GM23338 (cell line): Measurements from ENCODE around the gene IRF2. TPM values are rescaled to one million over a fixed set of nuclear protein-coding genes. Genes with fewer than 3 reads are reported as not detected.

Experiments used
- ATAC-seq: fragments of 200-7000 bp; cut with Tn5 transposase; 3 replicates; pipeline ENCODE4 v1.9.1; 2020
- DNase-seq: peaks from one replicate; pipeline ENCODE4 v3.0.0-alpha.2; 2015; ENCODE audit warnings: low spot score
- H2AFZ ChIP-seq: fragments of 200-600 bp; sonication (generic); 2 replicates; pipeline ENCODE4 v1.8.0; 2016; ENCODE audit warnings: antibody characterized with exemption, mild to moderate bottlenecking, moderate library complexity
- H3F3A ChIP-seq: fragments of 200-600 bp; sonication (generic); replicated peaks from 2 replicates; pipeline ENCODE4 v1.8.0; 2017; ENCODE audit warnings: antibody characterized with exemption, mixed run types, low read depth
- H3K27ac ChIP-seq: fragments of 200-600 bp; sonication (generic); 2 replicates; pipeline ENCODE4 v1.6.1; 2016; ENCODE audit warnings: low read depth
- H3K27me3 ChIP-seq: fragments of 200-600 bp; sonication (generic); 2 replicates; pipeline ENCODE4 v1.8.0; 2016; ENCODE audit warnings: mild to moderate bottlenecking, mixed run types, moderate library complexity; ENCODE audit not compliant: insufficient read depth
- H3K36me3 ChIP-seq: fragments of 200-600 bp; sonication (generic); 2 replicates; pipeline ENCODE4 v1.8.0; 2016; ENCODE audit warnings: mild to moderate bottlenecking; ENCODE audit not compliant: insufficient read depth
- H3K4me1 ChIP-seq: fragments of 200-600 bp; sonication (generic); 2 replicates; pipeline ENCODE4 v1.8.0; 2016; ENCODE audit warnings: mild to moderate bottlenecking, moderate library complexity; ENCODE audit not compliant: insufficient read depth
- H3K4me2 ChIP-seq: fragments of 200-600 bp; sonication (generic); 2 replicates; pipeline ENCODE4 v1.7.1; 2017; ENCODE audit warnings: mixed run types
- H3K4me3 ChIP-seq: fragments of 200-600 bp; sonication (generic); 2 replicates; pipeline ENCODE4 v1.6.1; 2016; ENCODE audit warnings: mixed run types
- H3K79me2 ChIP-seq: fragments of 200-600 bp; sonication (generic); replicated peaks from 2 replicates; pipeline ENCODE4 v1.8.0; 2017; ENCODE audit warnings: mild to moderate bottlenecking; ENCODE audit not compliant: insufficient read depth
- H3K9me2 ChIP-seq: fragments of 200-600 bp; sonication (generic); 2 replicates; pipeline ENCODE4 v1.8.0; 2017; ENCODE audit not compliant: insufficient read depth
- H4K20me1 ChIP-seq: fragments of 200-600 bp; sonication (generic); replicated peaks from 2 replicates; pipeline ENCODE4 v1.8.0; 2017; ENCODE audit warnings: mild to moderate bottlenecking; ENCODE audit not compliant: insufficient read depth
- H3K27ac Mint-ChIP-seq: 2 replicates; pipeline ENCODE4 v1.8.0; 2020; ENCODE audit warnings: inconsistent platforms, mild to moderate bottlenecking, moderate library complexity, mixed read lengths
- H3K27me3 Mint-ChIP-seq: 3 replicates; pipeline ENCODE4 v1.8.0; 2022; ENCODE audit warnings: low read depth, mild to moderate bottlenecking, moderate library complexity, mixed read lengths, inconsistent platforms; ENCODE audit not compliant: insufficient read depth, poor library complexity
- H3K36me3 Mint-ChIP-seq: 3 replicates; pipeline ENCODE4 v1.8.0; 2021; ENCODE audit warnings: low read depth, mild to moderate bottlenecking, inconsistent platforms, moderate library complexity, mixed read lengths
- H3K4me1 Mint-ChIP-seq: 3 replicates; pipeline ENCODE4 v1.8.0; 2020; ENCODE audit warnings: mild to moderate bottlenecking, inconsistent platforms, mixed read lengths
- H3K4me3 Mint-ChIP-seq: 3 replicates; pipeline ENCODE4 v1.8.0; 2021; ENCODE audit warnings: moderate library complexity, mild to moderate bottlenecking, inconsistent platforms, mixed read lengths
- H3K9me3 Mint-ChIP-seq: 3 replicates; pipeline ENCODE4 v1.8.0; 2020; ENCODE audit warnings: moderate library complexity, mild to moderate bottlenecking, inconsistent platforms, mixed read lengths
- CREB1 ChIP-seq: fragments of 250-450 bp; sonication (Bioruptor Pico); IDR thresholded peaks from 2 replicates; pipeline ENCODE4 v1.5.0; 2020; ENCODE audit warnings: low read depth, mild to moderate bottlenecking, moderate library complexity
- ETS1 ChIP-seq: IDR thresholded peaks from 2 replicates; pipeline ENCODE4 v1.6.1; 2016; ENCODE audit warnings: antibody characterized with exemption
- EZH2phosphoT487 ChIP-seq: fragments of 200-600 bp; sonication (generic); IDR thresholded peaks from one replicate; pipeline ENCODE4 v1.8.1; 2018; ENCODE audit warnings: antibody characterized with exemption; ENCODE audit not compliant: unreplicated experiment
- NANOG ChIP-seq: IDR thresholded peaks from 2 replicates; pipeline ENCODE4 v1.6.1; 2016; ENCODE audit warnings: antibody characterized with exemption, borderline replicate concordance
- POLR2AphosphoS5 ChIP-seq: IDR thresholded peaks from 2 replicates; pipeline ENCODE4 v1.6.1; 2016; ENCODE audit warnings: antibody characterized with exemption, low read depth
- REST ChIP-seq: IDR thresholded peaks from one replicate; pipeline ENCODE4 v1.6.1; 2018; ENCODE audit warnings: antibody characterized with exemption; ENCODE audit not compliant: unreplicated experiment
- STAT1 ChIP-seq: IDR thresholded peaks from one replicate; pipeline ENCODE4 v1.6.1; 2016; ENCODE audit warnings: antibody characterized with exemption; ENCODE audit not compliant: unreplicated experiment
- ZNF462 ChIP-seq: fragments of 250-450 bp; sonication (Bioruptor Pico); IDR thresholded peaks from 2 replicates; pipeline ENCODE4 v1.5.0; 2020; ENCODE audit warnings: mild to moderate bottlenecking, moderate library complexity
- polyA plus RNA-seq: library from polyadenylated mRNA; unstranded; fragments of >200 nt; fragmentation: Nextera tagmentation; extraction: Ambion mirVana; gene quantifications from 2 replicates; pipeline ENCODE4 v1.2.1, GENCODE V29; 2016
- total RNA-seq: library from RNA; depleted of rRNA; stranded (reverse); fragments of >200 nt; shearing (Covaris generic); gene quantifications from 2 replicates; pipeline ENCODE4 v1.2.3, GENCODE V29; 2014

Gene IRF2
- total and polyA plus RNA-seq, 2 experiments from 2014 or later: 14.7 to 15.0 TPM

GRCh38 chr4:184450743-184451535, 23.4 kb downstream of the IRF2 start (continued):
- no peak for TF ChIP-seq ZNF462 (CRISPR knock-in tag)
- TF ChIP-seq ETS1: no peak

GRCh38 chr4:184450045-184450444, 24.3 kb downstream of the IRF2 start:
- no peak for ATAC-seq
- H3K4me1 ChIP-seq: peaks cover 70% of the 10 kb centered on the region
- no peak overlapping the region for H3K4me3 ChIP-seq
- no peaks in the 10 kb centered on the region for H3K36me3 ChIP-seq
- H3K9me2 ChIP-seq: no peaks in the 10 kb centered on the region
- Mint-ChIP-seq H3K4me1 (peaks cover 75% of the 10 kb centered on the region), H3K9me3 (no peaks in the 10 kb centered on the region), H3K27ac (peak overlapping the region; percentile 29; the same call in 1 of the 2 replicates), H3K36me3 (peaks cover 5% of the 10 kb centered on the region; the same call in 2 of the 3 replicates), H3K4me3 (no peak overlapping the region; the same call in 2 of the 3 replicates), H3K27me3 (peaks cover 8% of the 10 kb centered on the region)
- H3K27me3 ChIP-seq: no peaks in the 10 kb centered on the region
- TF ChIP-seq STAT1 (no peak), REST (no peak), ETS1 (no peak), NANOG (no peak), CREB1 (CRISPR knock-in tag) (no peak), EZH2phosphoT487 (no peak), POLR2AphosphoS5 (no peak)
- H3F3A ChIP-seq: no peaks in the 10 kb centered on the region; the same call in 1 of the 2 replicates
- no peaks in the 10 kb centered on the region; the same call in 1 of the 2 replicates for H4K20me1 ChIP-seq
- 0 out of 2 replicates have a peak overlapping the region, but pooled peaks have one; percentile 69 for H3K4me2 ChIP-seq
- H2AFZ ChIP-seq: no peak overlapping the region
- no peak overlapping the region for H3K27ac ChIP-seq
- DNase-seq: no peak
- peaks cover 94% of the 10 kb centered on the region for H3K79me2 ChIP-seq
